Type B pancreatic cell (in vitro differentiated cells): Measurements from ENCODE around the gene FDX1. TPM values are rescaled to one million over a fixed set of nuclear protein-coding genes. Genes with fewer than 3 reads are reported as not detected.

Experiments
- DNase-seq: peaks from one replicate; pipeline ENCODE4 v3.0.0; 2021; ENCODE audit warnings: mixed read lengths; ENCODE audit not compliant: unreplicated experiment; ENCODE audit errors: extremely low spot score
- H3K27ac Mint-ChIP-seq: 2 replicates; pipeline ENCODE4 v1.8.0; 2021; ENCODE audit warnings: mild to moderate bottlenecking, mixed read lengths
- H3K27me3 Mint-ChIP-seq: 2 replicates; pipeline ENCODE4 v1.8.0; 2021; ENCODE audit warnings: mixed read lengths
- H3K36me3 Mint-ChIP-seq: 2 replicates; pipeline ENCODE4 v1.8.0; 2021; ENCODE audit warnings: mixed read lengths
- H3K4me1 Mint-ChIP-seq: one replicate; pipeline ENCODE4 v1.8.0; 2021; ENCODE audit warnings: mixed read lengths; ENCODE audit not compliant: unreplicated experiment
- H3K4me3 Mint-ChIP-seq: 2 replicates; pipeline ENCODE4 v1.8.0; 2021; ENCODE audit warnings: mild to moderate bottlenecking, mixed read lengths
- H3K9me3 Mint-ChIP-seq: 2 replicates; pipeline ENCODE4 v1.8.0; 2021; ENCODE audit warnings: mixed read lengths
- CTCF ChIP-seq: fragments of 200-600 bp; sonication (generic); conservative IDR thresholded peaks from 2 replicates; pipeline ENCODE4 v1.5.0; 2021; ENCODE audit warnings: antibody characterized with exemption, mild to moderate bottlenecking
- total RNA-seq: library from RNA; stranded (reverse); gene quantifications from 2 replicates; pipeline ENCODE4 v1.2.1, GENCODE V29; 2021; ENCODE audit warnings: low replicate concordance

Gene FDX1
- total RNA-seq, 1 donor from 2014 or later, result 14.6 TPM

- Mint-ChIP-seq H3K4me1 (peaks cover 14% of the 10 kb centered on the region), H3K36me3 (no peaks in the 10 kb centered on the region), H3K9me3 (no peaks in the 10 kb centered on the region), H3K4me3 (no peak overlapping the region), H3K27ac (no peak overlapping the region), H3K27me3 (no peaks in the 10 kb centered on the region)
- no peak for DNase-seq
- no peak for TF ChIP-seq CTCF
These were observed 58.7 kb downstream of the FDX1 start for GRCh38 chr11:110488446-110488845.

GRCh38 chr11:110490886-110491285 is 61.1 kb downstream of the FDX1 start:
- peak; percentile 11 for DNase-seq
- no peak overlapping the region for H3K27ac Mint-ChIP-seq
- H3K9me3 Mint-ChIP-seq, result no peaks in the 10 kb centered on the region
- peaks cover 14% of the 10 kb centered on the region for H3K4me1 Mint-ChIP-seq
- no peak overlapping the region for H3K4me3 Mint-ChIP-seq
- TF ChIP-seq CTCF, result no peak
- H3K27me3 Mint-ChIP-seq, result no peaks in the 10 kb centered on the region
- no peaks in the 10 kb centered on the region for H3K36me3 Mint-ChIP-seq

GRCh38 chr11:110491577-110492320 is 62.0 kb downstream of the FDX1 start:
- peak; percentile 53 for DNase-seq
- Mint-ChIP-seq H3K36me3 (no peaks in the 10 kb centered on the region), H3K27me3 (no peaks in the 10 kb centered on the region), H3K4me1 (peaks cover 14% of the 10 kb centered on the region), H3K4me3 (no peak overlapping the region), H3K9me3 (no peaks in the 10 kb centered on the region), H3K27ac (no peak overlapping the region)
- TF ChIP-seq CTCF, result no peak

- H3K27me3 Mint-ChIP-seq, result no peaks in the 10 kb centered on the region
- no peak overlapping the region for H3K4me3 Mint-ChIP-seq
- H3K27ac Mint-ChIP-seq, result no peak overlapping the region
- TF ChIP-seq CTCF, result no peak
- DNase-seq, result no peak
- peaks cover 14% of the 10 kb centered on the region for H3K4me1 Mint-ChIP-seq
- H3K36me3 Mint-ChIP-seq, result no peaks in the 10 kb centered on the region
- no peaks in the 10 kb centered on the region for H3K9me3 Mint-ChIP-seq
These were observed 62.6 kb downstream of the FDX1 start for GRCh38 chr11:110492321-110492685.

- DNase-seq, result peak; percentile 10
- no peak overlapping the region for H3K4me3 Mint-ChIP-seq
- H3K36me3 Mint-ChIP-seq, result no peaks in the 10 kb centered on the region
- H3K27ac Mint-ChIP-seq, result no peak overlapping the region
- H3K4me1 Mint-ChIP-seq, result peaks cover 14% of the 10 kb centered on the region
- H3K27me3 Mint-ChIP-seq, result no peaks in the 10 kb centered on the region
- H3K9me3 Mint-ChIP-seq, result no peaks in the 10 kb centered on the region
- no peak for TF ChIP-seq CTCF
These were observed 63.6 kb downstream of the FDX1 start for GRCh38 chr11:110493346-110493745.
